SK-N-SH (cell line): Measurements from ENCODE around the gene SLC13A2.

Experiments
- CTCF ChIP-seq: fragments of 200-600 bp; sonication (generic); IDR thresholded peaks from 2 replicates; pipeline ENCODE4 v1.6.1; 2017; ENCODE audit warnings: antibody characterized with exemption, mild to moderate bottlenecking, moderate library complexity
- EP300 ChIP-seq, 2 experiments: IDR thresholded peaks; 2 replicates each; pipeline versions ENCODE4 v1.4.0 to v1.6.1; 2012; ENCODE audit warnings: borderline replicate concordance in 1 of 2, low read depth in 1 of 2, low read length in 1 of 2
- MEF2A ChIP-seq: IDR thresholded peaks from 2 replicates; pipeline ENCODE4 v1.4.0; 2012; ENCODE audit warnings: low read depth, borderline replicate concordance
- NRF1 ChIP-seq: IDR thresholded peaks from 2 replicates; pipeline ENCODE4 v1.6.1; 2012; ENCODE audit warnings: low read depth, mild to moderate bottlenecking, low read length
- POLR2AphosphoS5 ChIP-seq: IDR thresholded peaks from 2 replicates; pipeline ENCODE4 v1.6.1; 2012; ENCODE audit warnings: low read depth, low read length
- RCOR1 ChIP-seq: fragments of 150-350 bp; IDR thresholded peaks from 2 replicates; pipeline ENCODE4 v1.6.1; 2017; ENCODE audit warnings: antibody characterized with exemption, low read length
- ZBTB33 ChIP-seq: IDR thresholded peaks from 2 replicates; pipeline ENCODE4 v1.4.0; 2012; ENCODE audit warnings: low read depth, borderline replicate concordance
- TF ChIP-seq, protein P1 (sequence below): IDR thresholded peaks from 2 replicates; pipeline ENCODE4 v1.6.1; 2012; ENCODE audit warnings: mild to moderate bottlenecking, low read depth, low read length, moderate library complexity

- no peak for TF ChIP-seq EP300 (IDR thresholded peaks at IDR 0.05; ENCODE audit: borderline replicate concordance in 1 of 2, low read depth in 1 of 2, low read length in 1 of 2)
- no peak for TF ChIP-seq CTCF
- TF ChIP-seq NRF1: no peak
- TF ChIP-seq POLR2AphosphoS5: no peak
- TF ChIP-seq RCOR1: no peak
- TF ChIP-seq ZBTB33: no peak
- TF ChIP-seq MEF2A: no peak
- TF ChIP-seq, protein P1, sequence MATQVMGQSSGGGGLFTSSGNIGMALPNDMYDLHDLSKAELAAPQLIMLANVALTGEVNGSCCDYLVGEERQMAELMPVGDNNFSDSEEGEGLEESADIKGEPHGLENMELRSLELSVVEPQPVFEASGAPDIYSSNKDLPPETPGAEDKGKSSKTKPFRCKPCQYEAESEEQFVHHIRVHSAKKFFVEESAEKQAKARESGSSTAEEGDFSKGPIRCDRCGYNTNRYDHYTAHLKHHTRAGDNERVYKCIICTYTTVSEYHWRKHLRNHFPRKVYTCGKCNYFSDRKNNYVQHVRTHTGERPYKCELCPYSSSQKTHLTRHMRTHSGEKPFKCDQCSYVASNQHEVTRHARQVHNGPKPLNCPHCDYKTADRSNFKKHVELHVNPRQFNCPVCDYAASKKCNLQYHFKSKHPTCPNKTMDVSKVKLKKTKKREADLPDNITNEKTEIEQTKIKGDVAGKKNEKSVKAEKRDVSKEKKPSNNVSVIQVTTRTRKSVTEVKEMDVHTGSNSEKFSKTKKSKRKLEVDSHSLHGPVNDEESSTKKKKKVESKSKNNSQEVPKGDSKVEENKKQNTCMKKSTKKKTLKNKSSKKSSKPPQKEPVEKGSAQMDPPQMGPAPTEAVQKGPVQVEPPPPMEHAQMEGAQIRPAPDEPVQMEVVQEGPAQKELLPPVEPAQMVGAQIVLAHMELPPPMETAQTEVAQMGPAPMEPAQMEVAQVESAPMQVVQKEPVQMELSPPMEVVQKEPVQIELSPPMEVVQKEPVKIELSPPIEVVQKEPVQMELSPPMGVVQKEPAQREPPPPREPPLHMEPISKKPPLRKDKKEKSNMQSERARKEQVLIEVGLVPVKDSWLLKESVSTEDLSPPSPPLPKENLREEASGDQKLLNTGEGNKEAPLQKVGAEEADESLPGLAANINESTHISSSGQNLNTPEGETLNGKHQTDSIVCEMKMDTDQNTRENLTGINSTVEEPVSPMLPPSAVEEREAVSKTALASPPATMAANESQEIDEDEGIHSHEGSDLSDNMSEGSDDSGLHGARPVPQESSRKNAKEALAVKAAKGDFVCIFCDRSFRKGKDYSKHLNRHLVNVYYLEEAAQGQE: no peak
Observed at GRCh38 chr17:28518578-28518977, 45.1 kb downstream of the SLC13A2 start.
